DMS79 (cell line): ENCODE measurements around the gene ZNF660.

Experiments
- DNase-seq: peaks from one replicate; lab custom pipeline; 2025; lab: John Stamatoyannopoulos, UW

Gene ZNF660

DNA sequence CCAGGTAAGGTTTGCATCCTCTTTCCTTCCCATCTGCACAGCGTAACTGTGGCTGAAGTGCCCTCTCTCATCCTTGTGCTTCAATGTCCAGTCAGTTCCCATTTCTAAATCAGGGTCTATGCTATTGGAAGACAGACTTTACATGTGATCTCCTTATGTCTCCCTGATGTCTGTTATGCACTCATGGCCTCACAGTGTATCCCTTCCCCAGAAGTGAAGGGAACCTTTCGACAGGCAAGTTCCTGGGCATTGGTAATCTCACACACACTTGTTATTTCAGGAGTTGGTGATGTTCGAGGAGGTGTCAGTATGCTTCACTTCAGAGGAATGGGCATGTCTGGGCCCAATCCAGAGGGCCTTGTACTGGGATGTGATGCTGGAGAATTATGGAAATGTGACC lies 47.4 kb downstream of the ZNF660 start:
- no peak for DNase-seq

DNA sequence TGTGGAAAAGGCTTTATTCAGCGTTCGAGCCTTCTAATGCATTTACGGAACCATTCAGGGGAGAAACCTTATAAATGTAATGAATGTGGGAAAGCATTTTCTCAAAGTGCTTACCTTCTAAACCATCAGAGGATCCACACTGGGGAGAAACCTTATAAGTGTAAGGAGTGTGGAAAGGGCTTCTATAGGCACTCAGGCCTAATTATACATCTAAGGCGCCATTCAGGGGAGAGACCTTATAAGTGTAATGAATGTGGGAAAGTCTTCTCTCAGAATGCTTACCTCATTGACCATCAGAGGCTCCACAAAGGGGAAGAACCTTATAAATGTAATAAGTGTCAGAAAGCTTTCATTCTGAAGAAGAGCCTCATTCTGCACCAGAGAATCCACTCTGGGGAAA lies 57.6 kb downstream of the ZNF660 start:
- DNase-seq, result no peak

DNA sequence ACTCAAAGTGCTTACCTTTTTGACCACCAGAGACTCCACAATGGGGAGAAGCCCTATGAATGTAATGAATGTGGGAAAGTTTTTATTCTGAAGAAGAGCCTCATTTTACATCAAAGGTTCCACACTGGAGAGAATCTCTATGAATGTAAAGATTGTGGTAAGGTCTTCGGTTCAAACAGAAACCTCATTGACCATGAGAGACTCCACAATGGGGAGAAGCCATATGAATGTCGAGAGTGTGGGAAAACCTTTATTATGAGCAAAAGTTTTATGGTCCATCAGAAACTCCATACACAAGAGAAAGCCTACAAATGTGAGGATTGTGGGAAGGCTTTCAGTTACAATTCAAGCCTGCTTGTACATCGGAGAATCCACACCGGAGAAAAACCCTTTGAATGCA lies 58.3 kb downstream of the ZNF660 start:
- no peak for DNase-seq

DNA sequence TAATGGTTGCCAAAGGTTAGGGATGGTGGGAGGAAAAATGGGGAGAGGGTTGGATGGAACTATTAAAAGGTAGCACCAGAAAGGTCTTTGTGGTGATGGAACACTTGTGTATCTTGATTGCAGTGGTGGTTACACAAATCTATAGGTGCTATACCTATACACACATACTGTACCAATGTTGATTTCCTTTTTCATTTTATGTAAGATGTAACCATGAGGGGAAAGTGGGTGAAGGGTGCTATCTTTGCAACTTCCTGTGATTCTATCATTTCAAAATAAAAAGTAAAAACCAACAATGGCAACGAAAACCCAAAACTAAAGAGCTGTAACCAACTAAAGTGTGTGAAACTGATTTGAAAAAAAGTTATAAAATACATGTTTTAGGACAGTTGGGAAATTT lies 63.0 kb downstream of the ZNF660 start:
- no peak for DNase-seq

DNA sequence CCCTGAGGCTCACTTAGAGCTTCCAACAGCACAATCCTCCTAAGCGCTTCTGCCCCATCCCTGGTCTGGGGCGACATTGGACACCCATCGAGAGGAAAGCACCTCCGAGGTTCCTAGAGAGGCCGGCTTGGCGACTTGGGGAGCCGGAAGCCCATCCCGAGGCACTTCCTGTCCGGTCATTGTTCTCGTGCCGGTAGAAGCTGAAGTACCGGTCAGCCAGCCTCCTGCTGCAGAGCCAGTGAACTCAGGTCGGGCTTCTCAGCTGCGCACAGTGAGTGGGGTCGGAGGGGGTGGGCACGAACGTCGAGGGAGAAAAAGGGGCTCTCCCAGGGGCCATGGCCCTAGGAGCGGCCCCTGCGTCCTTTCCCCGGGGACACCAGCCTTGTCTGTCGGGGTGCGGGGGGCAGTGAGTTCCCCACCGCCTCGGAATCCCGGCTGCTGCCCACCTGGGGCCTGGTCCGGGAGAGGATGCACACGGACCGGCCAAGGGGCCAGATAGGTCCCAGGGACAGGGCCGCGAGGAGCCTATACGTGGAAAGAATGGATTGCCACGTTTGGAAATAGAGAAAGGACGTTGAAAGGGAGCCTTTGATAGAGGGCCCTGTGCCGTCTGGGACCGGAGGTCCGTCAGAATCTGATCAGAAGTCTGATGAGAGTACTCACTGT lies 63.9 kb downstream of the ZNF660 start, which contains the start of gene ZNF35:
Gene ZNF35 (plus strand): TSS at position 169 of the 666 bp plus-strand sequence. CDS start 2,336 bp downstream, outside the sequence.
- peak; percentile 35 for DNase-seq
